ENCODE measurements around the gene NPLOC4. TPM values are rescaled to one million over a fixed set of nuclear protein-coding genes. Genes with fewer than 3 reads are reported as not detected.
"Not testable (repeated sequence)": the region's sequence is repeated elsewhere in the genome, so short reads cannot be mapped to it uniquely, and the experiment has no call there.

Gene NPLOC4
- total and polyA plus RNA-seq, 4 donors, result 30.1 to 98.0 (median 51.3) TPM

DNA sequence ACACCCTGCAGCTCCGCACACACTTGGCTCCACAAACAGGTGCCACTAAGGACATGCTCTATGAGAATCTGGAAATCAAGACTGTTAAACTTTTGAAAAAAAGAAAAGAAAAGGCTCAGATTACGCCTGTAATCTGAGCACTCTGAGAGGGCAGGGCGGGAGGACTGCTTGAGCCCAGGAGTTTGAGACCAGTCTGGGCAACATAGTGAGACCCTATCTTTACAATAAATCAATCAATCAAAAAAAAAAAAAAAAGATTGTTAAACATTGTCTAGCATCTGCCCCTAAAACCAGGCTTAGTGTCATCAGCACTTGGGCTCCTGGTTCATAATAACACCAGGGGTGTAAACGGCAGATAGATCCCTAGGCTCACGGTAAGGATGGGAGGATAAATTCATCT is 47.3 kb downstream of the NPLOC4 start:
- no peaks in the 10 kb centered on the region for H3K4me1 ChIP-seq (ENCODE audit: control insufficient read depth in 5 of 5, insufficient read depth in 5 of 5, low read length in 5 of 5)
- H3K36me3 ChIP-seq (ENCODE audit: control insufficient read depth in 4 of 4, insufficient read depth in 4 of 4, low read length in 4 of 4), result peaks cover 20 to 52% (median 31%) of the 10 kb centered on the region in 4 donors
- TF ChIP-seq, protein P1, sequence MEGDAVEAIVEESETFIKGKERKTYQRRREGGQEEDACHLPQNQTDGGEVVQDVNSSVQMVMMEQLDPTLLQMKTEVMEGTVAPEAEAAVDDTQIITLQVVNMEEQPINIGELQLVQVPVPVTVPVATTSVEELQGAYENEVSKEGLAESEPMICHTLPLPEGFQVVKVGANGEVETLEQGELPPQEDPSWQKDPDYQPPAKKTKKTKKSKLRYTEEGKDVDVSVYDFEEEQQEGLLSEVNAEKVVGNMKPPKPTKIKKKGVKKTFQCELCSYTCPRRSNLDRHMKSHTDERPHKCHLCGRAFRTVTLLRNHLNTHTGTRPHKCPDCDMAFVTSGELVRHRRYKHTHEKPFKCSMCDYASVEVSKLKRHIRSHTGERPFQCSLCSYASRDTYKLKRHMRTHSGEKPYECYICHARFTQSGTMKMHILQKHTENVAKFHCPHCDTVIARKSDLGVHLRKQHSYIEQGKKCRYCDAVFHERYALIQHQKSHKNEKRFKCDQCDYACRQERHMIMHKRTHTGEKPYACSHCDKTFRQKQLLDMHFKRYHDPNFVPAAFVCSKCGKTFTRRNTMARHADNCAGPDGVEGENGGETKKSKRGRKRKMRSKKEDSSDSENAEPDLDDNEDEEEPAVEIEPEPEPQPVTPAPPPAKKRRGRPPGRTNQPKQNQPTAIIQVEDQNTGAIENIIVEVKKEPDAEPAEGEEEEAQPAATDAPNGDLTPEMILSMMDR (IDR thresholded peaks at IDR 0.05; ENCODE audit: control extremely low read depth, extremely low read depth), result no peak
- ATAC-seq (ENCODE audit: insufficient read depth, low FRiP score) (no peak), DNase-seq (no peak)
- H3K27me3 ChIP-seq (ENCODE audit: control insufficient read depth in 3 of 3, insufficient read depth in 3 of 3, low read length in 2 of 3), result no peaks in the 10 kb centered on the region
- no peaks in the 10 kb centered on the region for H3K9me3 ChIP-seq (ENCODE audit: control insufficient read depth in 4 of 4, insufficient read depth in 3 of 4, low read length in 3 of 4)
- H3K4me3 ChIP-seq, result no peak overlapping the region
- no peak overlapping the region for H3K27ac ChIP-seq (ENCODE audit: low read depth in 1 of 2, low read length in 1 of 2)
- no peak overlapping the region for H3K9ac ChIP-seq (ENCODE audit: insufficient read depth in 1 of 2, low read length in 2 of 2)
- 94 to 98% methylated on average over 5 of the region's 5 CpGs for WGBS, 2 donors

DNA sequence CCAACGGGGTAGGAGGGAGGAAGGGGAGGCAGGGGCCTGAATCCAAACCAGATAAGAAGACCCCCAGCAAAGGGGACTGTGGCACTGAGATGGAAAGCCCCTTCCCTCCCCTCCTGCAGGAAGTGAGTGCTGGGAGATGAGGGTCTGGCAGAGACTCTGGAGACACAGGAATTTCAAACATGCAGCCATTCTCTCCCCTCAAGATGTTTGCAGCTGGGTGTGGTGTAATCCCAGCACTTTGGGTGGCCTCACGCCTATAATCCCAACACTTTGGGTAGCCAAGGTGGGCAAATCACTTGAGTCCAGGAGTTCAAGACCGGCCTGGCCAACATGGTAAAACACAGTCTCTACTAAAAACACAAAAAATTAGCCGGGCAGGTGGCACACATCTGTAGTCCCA is 50.8 kb downstream of the NPLOC4 start:
- Histone ChIP-seq H3K27me3 (ENCODE audit: control insufficient read depth in 3 of 3, insufficient read depth in 3 of 3, low read length in 2 of 3) (no peaks in the 10 kb centered on the region), H3K36me3 (ENCODE audit: control insufficient read depth in 4 of 4, insufficient read depth in 4 of 4, low read length in 4 of 4) (peaks cover 27 to 59% (median 35%) of the 10 kb centered on the region in 4 donors), H3K9ac (ENCODE audit: insufficient read depth in 1 of 2, low read length in 2 of 2) (no peak overlapping the region), H3K27ac (ENCODE audit: low read depth in 1 of 2, low read length in 1 of 2) (no peak overlapping the region), H3K4me1 (ENCODE audit: control insufficient read depth in 5 of 5, insufficient read depth in 5 of 5, low read length in 5 of 5) (no peaks in the 10 kb centered on the region), H3K9me3 (ENCODE audit: control insufficient read depth in 4 of 4, insufficient read depth in 3 of 4, low read length in 3 of 4) (no peaks in the 10 kb centered on the region), H3K4me3 (no peak overlapping the region)
- DNase-seq, result no peak
- no peak for ATAC-seq (ENCODE audit: insufficient read depth, low FRiP score)
- TF ChIP-seq, protein P1 (IDR thresholded peaks at IDR 0.05; ENCODE audit: control extremely low read depth, extremely low read depth), result no peak
- 83 to 97% methylated on average over 4 of the region's 4 CpGs for WGBS, 2 donors

DNA sequence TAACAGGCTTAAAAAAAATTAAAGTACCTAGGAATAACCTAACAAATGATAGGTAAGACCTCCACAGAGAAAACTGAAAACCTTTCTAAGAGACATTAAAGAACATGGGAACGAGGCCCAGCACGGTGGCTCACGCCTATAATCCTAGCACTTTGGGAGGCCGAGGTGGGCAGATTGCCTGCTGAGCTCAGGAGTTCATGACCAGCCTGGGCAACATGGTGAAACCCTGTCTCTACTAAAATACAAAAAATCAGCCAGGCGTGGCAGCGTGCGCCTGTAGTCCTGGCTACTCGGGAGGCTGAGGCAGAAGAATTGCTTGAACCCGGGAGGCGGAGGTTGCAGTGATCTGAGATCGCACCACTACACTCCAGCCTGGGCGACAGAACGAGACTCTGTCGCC is 52.1 kb downstream of the NPLOC4 start:
- not testable (repeated sequence) for H3K4me1 ChIP-seq (ENCODE audit: control insufficient read depth in 5 of 5, insufficient read depth in 5 of 5, low read length in 5 of 5); H3K27me3 ChIP-seq (ENCODE audit: control insufficient read depth in 3 of 3, insufficient read depth in 3 of 3, low read length in 2 of 3); ATAC-seq (ENCODE audit: insufficient read depth, low FRiP score); H3K27ac ChIP-seq (ENCODE audit: low read depth in 1 of 2, low read length in 1 of 2); H3K9ac ChIP-seq (ENCODE audit: insufficient read depth in 1 of 2, low read length in 2 of 2); H3K9me3 ChIP-seq (ENCODE audit: control insufficient read depth in 4 of 4, insufficient read depth in 3 of 4, low read length in 3 of 4); H3K4me3 ChIP-seq; DNase-seq
- H3K36me3 ChIP-seq (ENCODE audit: control insufficient read depth in 4 of 4, insufficient read depth in 4 of 4, low read length in 4 of 4), result peaks cover 24 to 60% (median 35%) of the 10 kb centered on the region in 4 donors
- WGBS, 2 donors, result 95 to 97% methylated on average over 14 of the region's 14 CpGs

DNA sequence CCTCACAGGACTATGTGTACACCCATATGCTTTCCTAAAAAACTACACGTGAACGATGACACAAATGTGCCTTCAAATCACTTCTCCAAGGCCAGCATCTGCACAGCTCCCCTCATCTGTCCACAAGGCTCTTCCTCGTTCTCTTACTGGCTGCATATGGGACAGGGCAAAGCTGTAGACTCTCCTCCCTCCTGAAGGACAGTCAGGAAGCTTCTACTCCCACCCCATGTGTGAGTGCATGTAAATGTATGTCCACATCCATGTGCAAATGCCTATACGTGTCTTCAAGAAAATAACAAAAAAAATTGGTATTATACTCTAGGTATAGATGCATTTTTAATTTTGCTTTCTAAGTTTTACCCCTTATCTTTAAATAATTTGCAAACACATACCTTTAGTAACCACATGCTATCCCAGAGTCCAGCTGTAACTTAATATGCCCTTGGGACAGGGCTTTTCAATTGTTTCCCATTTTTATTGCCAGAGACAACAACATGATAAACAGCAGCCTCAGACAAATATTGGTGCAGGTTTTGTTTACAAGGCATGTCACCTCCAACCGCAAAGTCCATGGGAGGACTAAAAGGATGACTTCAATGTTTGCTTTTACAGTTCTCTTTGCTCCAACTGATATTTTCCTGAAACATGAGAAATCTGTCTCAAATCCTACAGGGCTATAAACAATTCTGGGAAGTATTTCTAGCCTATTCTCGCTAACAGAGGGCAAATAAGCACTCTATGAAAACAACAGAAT is 53.1 kb downstream of the NPLOC4 start:
- no peaks in the 10 kb centered on the region for H3K9me3 ChIP-seq (ENCODE audit: control insufficient read depth in 4 of 4, insufficient read depth in 3 of 4, low read length in 3 of 4)
- H3K27me3 ChIP-seq (ENCODE audit: control insufficient read depth in 3 of 3, insufficient read depth in 3 of 3, low read length in 2 of 3), result no peaks in the 10 kb centered on the region
- DNase-seq, result no peak
- no peak overlapping the region for H3K9ac ChIP-seq (ENCODE audit: insufficient read depth in 1 of 2, low read length in 2 of 2)
- no peak overlapping the region for H3K27ac ChIP-seq (ENCODE audit: low read depth in 1 of 2, low read length in 1 of 2)
- 93 to 96% methylated on average over 6 of the region's 6 CpGs for WGBS, 2 donors
- TF ChIP-seq, protein P1 (IDR thresholded peaks at IDR 0.05; ENCODE audit: control extremely low read depth, extremely low read depth), result no peak
- H3K4me3 ChIP-seq, result no peak overlapping the region
- peaks cover 23 to 58% (median 32%) of the 10 kb centered on the region in 4 donors for H3K36me3 ChIP-seq (ENCODE audit: control insufficient read depth in 4 of 4, insufficient read depth in 4 of 4, low read length in 4 of 4)
- no peak for ATAC-seq (ENCODE audit: insufficient read depth, low FRiP score)
- no peaks in the 10 kb centered on the region for H3K4me1 ChIP-seq (ENCODE audit: control insufficient read depth in 5 of 5, insufficient read depth in 5 of 5, low read length in 5 of 5)

All from lung (tissue), 12 donors.